ENCODE data around the gene ZNF892. TPM values are rescaled to one million over a fixed set of nuclear protein-coding genes. Genes with fewer than 3 reads are reported as not detected.

ZNF892 gene
- total and polyA plus RNA-seq, 9 of the 15 experiments (the other 6 are each of a cell fraction or from before 2014, with no cell fraction given): 0.07 to 0.13 (median 0.09) TPM; not detected in 6

DNA sequence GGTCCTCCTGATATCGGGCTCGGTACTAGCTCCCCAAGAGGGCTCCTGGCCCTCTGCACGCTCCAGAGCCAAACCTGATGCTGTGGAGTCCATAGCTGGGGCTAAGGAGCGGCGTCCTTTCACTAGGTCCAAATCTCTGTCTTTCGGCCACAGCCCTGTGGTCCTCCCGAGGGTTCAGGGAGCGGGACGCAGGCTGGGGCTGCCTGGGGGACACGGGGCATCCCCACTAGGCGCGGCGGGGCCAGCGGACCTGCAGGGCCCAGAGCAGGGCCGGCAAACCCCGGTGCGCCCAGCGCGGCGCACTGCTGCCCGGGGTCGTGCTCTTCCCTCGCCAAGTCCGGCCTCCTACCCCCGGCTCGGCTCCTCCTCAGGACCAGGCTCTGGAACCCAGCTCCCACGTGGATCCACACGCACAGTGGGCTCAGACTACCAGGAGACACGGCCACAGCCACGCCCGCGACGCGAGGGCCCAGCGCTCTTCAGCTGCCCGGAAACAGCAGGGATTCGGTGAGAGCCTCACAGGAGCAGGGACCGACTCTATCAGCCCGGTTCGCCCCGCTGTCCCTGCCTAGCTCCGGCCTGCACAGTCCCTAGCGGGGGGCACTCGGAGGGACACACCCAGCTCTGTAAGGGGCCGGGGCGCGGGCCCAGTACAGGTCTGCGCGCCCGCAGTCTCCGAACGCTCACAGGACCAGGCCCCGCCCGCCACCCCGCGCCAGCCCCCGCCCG lies 48.3 kb upstream of the ZNF892 start (continued):
- TF ChIP-seq, protein P1, sequence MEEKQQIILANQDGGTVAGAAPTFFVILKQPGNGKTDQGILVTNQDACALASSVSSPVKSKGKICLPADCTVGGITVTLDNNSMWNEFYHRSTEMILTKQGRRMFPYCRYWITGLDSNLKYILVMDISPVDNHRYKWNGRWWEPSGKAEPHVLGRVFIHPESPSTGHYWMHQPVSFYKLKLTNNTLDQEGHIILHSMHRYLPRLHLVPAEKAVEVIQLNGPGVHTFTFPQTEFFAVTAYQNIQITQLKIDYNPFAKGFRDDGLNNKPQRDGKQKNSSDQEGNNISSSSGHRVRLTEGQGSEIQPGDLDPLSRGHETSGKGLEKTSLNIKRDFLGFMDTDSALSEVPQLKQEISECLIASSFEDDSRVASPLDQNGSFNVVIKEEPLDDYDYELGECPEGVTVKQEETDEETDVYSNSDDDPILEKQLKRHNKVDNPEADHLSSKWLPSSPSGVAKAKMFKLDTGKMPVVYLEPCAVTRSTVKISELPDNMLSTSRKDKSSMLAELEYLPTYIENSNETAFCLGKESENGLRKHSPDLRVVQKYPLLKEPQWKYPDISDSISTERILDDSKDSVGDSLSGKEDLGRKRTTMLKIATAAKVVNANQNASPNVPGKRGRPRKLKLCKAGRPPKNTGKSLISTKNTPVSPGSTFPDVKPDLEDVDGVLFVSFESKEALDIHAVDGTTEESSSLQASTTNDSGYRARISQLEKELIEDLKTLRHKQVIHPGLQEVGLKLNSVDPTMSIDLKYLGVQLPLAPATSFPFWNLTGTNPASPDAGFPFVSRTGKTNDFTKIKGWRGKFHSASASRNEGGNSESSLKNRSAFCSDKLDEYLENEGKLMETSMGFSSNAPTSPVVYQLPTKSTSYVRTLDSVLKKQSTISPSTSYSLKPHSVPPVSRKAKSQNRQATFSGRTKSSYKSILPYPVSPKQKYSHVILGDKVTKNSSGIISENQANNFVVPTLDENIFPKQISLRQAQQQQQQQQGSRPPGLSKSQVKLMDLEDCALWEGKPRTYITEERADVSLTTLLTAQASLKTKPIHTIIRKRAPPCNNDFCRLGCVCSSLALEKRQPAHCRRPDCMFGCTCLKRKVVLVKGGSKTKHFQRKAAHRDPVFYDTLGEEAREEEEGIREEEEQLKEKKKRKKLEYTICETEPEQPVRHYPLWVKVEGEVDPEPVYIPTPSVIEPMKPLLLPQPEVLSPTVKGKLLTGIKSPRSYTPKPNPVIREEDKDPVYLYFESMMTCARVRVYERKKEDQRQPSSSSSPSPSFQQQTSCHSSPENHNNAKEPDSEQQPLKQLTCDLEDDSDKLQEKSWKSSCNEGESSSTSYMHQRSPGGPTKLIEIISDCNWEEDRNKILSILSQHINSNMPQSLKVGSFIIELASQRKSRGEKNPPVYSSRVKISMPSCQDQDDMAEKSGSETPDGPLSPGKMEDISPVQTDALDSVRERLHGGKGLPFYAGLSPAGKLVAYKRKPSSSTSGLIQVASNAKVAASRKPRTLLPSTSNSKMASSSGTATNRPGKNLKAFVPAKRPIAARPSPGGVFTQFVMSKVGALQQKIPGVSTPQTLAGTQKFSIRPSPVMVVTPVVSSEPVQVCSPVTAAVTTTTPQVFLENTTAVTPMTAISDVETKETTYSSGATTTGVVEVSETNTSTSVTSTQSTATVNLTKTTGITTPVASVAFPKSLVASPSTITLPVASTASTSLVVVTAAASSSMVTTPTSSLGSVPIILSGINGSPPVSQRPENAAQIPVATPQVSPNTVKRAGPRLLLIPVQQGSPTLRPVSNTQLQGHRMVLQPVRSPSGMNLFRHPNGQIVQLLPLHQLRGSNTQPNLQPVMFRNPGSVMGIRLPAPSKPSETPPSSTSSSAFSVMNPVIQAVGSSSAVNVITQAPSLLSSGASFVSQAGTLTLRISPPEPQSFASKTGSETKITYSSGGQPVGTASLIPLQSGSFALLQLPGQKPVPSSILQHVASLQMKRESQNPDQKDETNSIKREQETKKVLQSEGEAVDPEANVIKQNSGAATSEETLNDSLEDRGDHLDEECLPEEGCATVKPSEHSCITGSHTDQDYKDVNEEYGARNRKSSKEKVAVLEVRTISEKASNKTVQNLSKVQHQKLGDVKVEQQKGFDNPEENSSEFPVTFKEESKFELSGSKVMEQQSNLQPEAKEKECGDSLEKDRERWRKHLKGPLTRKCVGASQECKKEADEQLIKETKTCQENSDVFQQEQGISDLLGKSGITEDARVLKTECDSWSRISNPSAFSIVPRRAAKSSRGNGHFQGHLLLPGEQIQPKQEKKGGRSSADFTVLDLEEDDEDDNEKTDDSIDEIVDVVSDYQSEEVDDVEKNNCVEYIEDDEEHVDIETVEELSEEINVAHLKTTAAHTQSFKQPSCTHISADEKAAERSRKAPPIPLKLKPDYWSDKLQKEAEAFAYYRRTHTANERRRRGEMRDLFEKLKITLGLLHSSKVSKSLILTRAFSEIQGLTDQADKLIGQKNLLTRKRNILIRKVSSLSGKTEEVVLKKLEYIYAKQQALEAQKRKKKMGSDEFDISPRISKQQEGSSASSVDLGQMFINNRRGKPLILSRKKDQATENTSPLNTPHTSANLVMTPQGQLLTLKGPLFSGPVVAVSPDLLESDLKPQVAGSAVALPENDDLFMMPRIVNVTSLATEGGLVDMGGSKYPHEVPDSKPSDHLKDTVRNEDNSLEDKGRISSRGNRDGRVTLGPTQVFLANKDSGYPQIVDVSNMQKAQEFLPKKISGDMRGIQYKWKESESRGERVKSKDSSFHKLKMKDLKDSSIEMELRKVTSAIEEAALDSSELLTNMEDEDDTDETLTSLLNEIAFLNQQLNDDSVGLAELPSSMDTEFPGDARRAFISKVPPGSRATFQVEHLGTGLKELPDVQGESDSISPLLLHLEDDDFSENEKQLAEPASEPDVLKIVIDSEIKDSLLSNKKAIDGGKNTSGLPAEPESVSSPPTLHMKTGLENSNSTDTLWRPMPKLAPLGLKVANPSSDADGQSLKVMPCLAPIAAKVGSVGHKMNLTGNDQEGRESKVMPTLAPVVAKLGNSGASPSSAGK (IDR thresholded peaks at IDR 0.05): peak; percentile 58
- TF ChIP-seq FIP1L1 (IDR thresholded peaks at IDR 0.05; ENCODE audit: low read depth, low read length, poor library complexity, severe bottlenecking) (peak; percentile 54), MAFG (tag; conservative IDR thresholded peaks at IDR 0.05) (no peak), PHB2 (IDR thresholded peaks at IDR 0.05; ENCODE audit: low read depth) (no peak), SMARCB1 (IDR thresholded peaks at IDR 0.05; ENCODE audit: insufficient read length, low read depth) (no peak), ZNF124 (CRISPR knock-in tag; IDR thresholded peaks at IDR 0.05) (no peak), TCF3 (CRISPR knock-in tag; IDR thresholded peaks at IDR 0.05) (peak; percentile 6; the same call in 1 of the 2 replicates), RBM34 (IDR thresholded peaks at IDR 0.05; ENCODE audit: borderline replicate concordance, insufficient read depth, low read length) (no peak), ZNF140 (CRISPR knock-in tag; IDR thresholded peaks at IDR 0.05) (no peak), POLR3G (IDR thresholded peaks at IDR 0.05; ENCODE audit: extremely low read depth, insufficient read length, insufficient replicate concordance) (no peak), ZNF143 (CRISPR knock-in tag; IDR thresholded peaks at IDR 0.05) (no peak)
- TF ChIP-seq, protein P2, sequence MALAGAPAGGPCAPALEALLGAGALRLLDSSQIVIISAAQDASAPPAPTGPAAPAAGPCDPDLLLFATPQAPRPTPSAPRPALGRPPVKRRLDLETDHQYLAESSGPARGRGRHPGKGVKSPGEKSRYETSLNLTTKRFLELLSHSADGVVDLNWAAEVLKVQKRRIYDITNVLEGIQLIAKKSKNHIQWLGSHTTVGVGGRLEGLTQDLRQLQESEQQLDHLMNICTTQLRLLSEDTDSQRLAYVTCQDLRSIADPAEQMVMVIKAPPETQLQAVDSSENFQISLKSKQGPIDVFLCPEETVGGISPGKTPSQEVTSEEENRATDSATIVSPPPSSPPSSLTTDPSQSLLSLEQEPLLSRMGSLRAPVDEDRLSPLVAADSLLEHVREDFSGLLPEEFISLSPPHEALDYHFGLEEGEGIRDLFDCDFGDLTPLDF (CRISPR knock-in tag; IDR thresholded peaks at IDR 0.05): no peak
- TF ChIP-seq, protein P3, sequence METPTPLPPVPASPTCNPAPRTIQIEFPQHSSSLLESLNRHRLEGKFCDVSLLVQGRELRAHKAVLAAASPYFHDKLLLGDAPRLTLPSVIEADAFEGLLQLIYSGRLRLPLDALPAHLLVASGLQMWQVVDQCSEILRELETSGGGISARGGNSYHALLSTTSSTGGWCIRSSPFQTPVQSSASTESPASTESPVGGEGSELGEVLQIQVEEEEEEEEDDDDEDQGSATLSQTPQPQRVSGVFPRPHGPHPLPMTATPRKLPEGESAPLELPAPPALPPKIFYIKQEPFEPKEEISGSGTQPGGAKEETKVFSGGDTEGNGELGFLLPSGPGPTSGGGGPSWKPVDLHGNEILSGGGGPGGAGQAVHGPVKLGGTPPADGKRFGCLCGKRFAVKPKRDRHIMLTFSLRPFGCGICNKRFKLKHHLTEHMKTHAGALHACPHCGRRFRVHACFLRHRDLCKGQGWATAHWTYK (CRISPR knock-in tag; IDR thresholded peaks at IDR 0.05): no peak

Data from K562 (cell line).